Prostate gland (tissue), 2 donors: Measurements from ENCODE around the gene ZNF609. TPM values are rescaled to one million over a fixed set of nuclear protein-coding genes. Genes with fewer than 3 reads are reported as not detected.

ENCODE experiments used
- DNase-seq: peaks from one replicate; pipeline ENCODE4 v3.0.0-alpha.2; 2019; ENCODE audit warnings: low spot score
- H3K27ac ChIP-seq, 2 donors: fragments of 200-600 bp; sonication (generic); 2 replicates each; pipeline ENCODE4 v1.5.1; 2017 to 2019
- H3K27me3 ChIP-seq: fragments of 200-600 bp; sonication (generic); replicated peaks from 2 replicates; pipeline ENCODE4 v1.5.1; 2019; ENCODE audit not compliant: insufficient read depth
- H3K36me3 ChIP-seq, 2 donors: fragments of 200-600 bp; sonication (generic); 1 replicate in 1 of 2; 2 replicates in 1 of 2; pipeline versions ENCODE4 v1.5.1 to v1.8.1; 2017 to 2019
- H3K4me1 ChIP-seq: fragments of 200-600 bp; sonication (generic); replicated peaks from 2 replicates; pipeline ENCODE4 v1.5.1; 2019
- H3K4me3 ChIP-seq, 2 donors: fragments of 200-600 bp; sonication (generic); 2 replicates each; pipeline ENCODE4 v1.5.1; 2017 to 2019
- H3K9me3 ChIP-seq: fragments of 200-600 bp; sonication (generic); 2 replicates; pipeline ENCODE4 v1.5.1; 2017
- POLR2A ChIP-seq: fragments of 450-650 bp; IDR thresholded peaks from one replicate; pipeline ENCODE4 v1.6.1; 2016; ENCODE audit warnings: antibody characterized with exemption, mild to moderate bottlenecking
- POLR2AphosphoS5 ChIP-seq: sonication (generic); formaldehyde crosslinking; IDR thresholded peaks from one replicate; pipeline ENCODE4 v1.6.1; 2017; ENCODE audit warnings: antibody characterized with exemption
- WGBS: methylation state at CpG from one replicate; pipeline ENCODE4 v1.1.5; 2018; 5-methylcytosine and 5-hydroxymethylcytosine counted together
- intact Hi-C: fragments of 100-400 bp; cut with DNase I; formaldehyde crosslinking; loops from one replicate; pipeline ENCODE4 v1.14.2; 2022
- total RNA-seq, 2 donors: library from RNA; depleted of rRNA; stranded (reverse); fragments of >200 nt; gene quantifications; one replicate each; pipeline ENCODE4 v1.1.0, GENCODE V29; 2016
- TF ChIP-seq, protein P1 (sequence below), 4 experiments: fragments of 200-600 bp in 2 of 4; fragments of 450-650 bp in 2 of 4; sonication (generic) in 2 of 4; IDR thresholded peaks; 1 replicate in 3 of 4; 2 replicates in 1 of 4; pipeline ENCODE4 v1.5.1; 2016 to 2019; ENCODE audit warnings: antibody characterized with exemption in 4 of 4, mild to moderate bottlenecking in 2 of 4, moderate library complexity in 2 of 4

The ZNF609 gene
- total RNA-seq, 2 donors from 2014 or later = 29.1 to 45.7 TPM

DNA sequence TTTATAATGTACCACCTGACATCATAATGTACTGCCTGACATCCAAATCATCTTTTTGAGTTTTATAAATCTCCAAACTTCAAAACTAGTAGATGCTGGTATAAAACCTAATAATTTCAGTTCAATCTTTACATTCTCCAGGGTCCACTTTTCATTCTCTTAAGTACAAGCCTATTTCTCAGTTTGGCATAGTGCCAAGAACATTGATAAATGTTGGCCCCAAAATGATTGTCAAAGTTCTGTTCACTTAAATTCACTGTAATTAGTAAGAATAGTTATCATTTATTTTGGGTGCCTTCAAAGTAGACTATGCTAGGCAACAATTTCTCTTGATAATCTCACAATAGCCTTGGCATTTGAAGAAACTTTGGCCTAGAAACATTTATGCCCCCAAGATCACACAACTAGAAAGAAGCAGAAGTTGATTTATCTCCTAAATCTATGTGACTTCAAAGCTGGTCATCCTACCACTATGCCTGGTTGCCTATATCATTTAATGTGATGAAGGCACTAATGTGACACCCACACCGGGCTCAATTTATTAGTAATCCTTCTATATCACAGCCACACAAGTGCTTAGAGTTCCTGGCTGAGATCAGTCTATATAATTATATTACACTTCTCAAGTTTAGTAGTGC is 101.7 kb downstream of the ZNF609 start:
- intact Hi-C loops = no loop called here
- no peak for DNase-seq
- TF ChIP-seq, protein P1, sequence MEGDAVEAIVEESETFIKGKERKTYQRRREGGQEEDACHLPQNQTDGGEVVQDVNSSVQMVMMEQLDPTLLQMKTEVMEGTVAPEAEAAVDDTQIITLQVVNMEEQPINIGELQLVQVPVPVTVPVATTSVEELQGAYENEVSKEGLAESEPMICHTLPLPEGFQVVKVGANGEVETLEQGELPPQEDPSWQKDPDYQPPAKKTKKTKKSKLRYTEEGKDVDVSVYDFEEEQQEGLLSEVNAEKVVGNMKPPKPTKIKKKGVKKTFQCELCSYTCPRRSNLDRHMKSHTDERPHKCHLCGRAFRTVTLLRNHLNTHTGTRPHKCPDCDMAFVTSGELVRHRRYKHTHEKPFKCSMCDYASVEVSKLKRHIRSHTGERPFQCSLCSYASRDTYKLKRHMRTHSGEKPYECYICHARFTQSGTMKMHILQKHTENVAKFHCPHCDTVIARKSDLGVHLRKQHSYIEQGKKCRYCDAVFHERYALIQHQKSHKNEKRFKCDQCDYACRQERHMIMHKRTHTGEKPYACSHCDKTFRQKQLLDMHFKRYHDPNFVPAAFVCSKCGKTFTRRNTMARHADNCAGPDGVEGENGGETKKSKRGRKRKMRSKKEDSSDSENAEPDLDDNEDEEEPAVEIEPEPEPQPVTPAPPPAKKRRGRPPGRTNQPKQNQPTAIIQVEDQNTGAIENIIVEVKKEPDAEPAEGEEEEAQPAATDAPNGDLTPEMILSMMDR (IDR thresholded peaks at IDR 0.05) = no peak
- TF ChIP-seq POLR2A (no peak), POLR2AphosphoS5 (no peak)
- no peaks in the 10 kb centered on the region for H3K4me1 ChIP-seq
- H3K27ac ChIP-seq = no peak overlapping the region
- no peaks in the 10 kb centered on the region for H3K27me3 ChIP-seq
- WGBS = 96% methylated on average over 1 of the region's 1 CpG
- no peaks in the 10 kb centered on the region for H3K9me3 ChIP-seq
- H3K4me3 ChIP-seq = no peak overlapping the region
- H3K36me3 ChIP-seq = no peaks in the 10 kb centered on the region

DNA sequence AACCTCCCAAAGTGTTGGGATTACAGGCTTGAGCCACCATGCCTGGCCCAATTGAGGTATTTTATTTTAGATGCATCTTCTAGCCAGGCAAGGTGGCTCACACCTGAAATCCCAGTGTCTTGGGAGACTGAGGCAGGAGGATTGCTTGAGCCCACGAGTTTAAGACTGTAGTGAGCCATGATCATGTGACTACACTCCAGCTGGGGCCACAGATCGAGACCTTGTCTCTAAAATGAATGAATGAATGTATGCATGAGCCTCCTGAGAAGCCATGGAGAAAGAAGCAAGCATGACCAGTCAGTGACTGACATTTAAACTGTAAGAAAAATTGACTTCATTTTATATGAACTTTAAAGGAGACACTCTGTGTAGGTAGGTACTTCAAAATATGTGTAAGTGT is 105.7 kb downstream of the ZNF609 start:
- Histone ChIP-seq H3K4me3 (no peak overlapping the region), H3K9me3 (no peaks in the 10 kb centered on the region), H3K36me3 (no peaks in the 10 kb centered on the region), H3K27ac (no peak overlapping the region), H3K4me1 (peaks cover 6% of the 10 kb centered on the region), H3K27me3 (no peaks in the 10 kb centered on the region)
- WGBS = 88% methylated on average over 2 of the region's 2 CpGs
- no peak for DNase-seq
- TF ChIP-seq, protein P1 (IDR thresholded peaks at IDR 0.05) = no peak
- TF ChIP-seq POLR2AphosphoS5 = no peak
- TF ChIP-seq POLR2A = no peak
- intact Hi-C loops = no loop called here

DNA sequence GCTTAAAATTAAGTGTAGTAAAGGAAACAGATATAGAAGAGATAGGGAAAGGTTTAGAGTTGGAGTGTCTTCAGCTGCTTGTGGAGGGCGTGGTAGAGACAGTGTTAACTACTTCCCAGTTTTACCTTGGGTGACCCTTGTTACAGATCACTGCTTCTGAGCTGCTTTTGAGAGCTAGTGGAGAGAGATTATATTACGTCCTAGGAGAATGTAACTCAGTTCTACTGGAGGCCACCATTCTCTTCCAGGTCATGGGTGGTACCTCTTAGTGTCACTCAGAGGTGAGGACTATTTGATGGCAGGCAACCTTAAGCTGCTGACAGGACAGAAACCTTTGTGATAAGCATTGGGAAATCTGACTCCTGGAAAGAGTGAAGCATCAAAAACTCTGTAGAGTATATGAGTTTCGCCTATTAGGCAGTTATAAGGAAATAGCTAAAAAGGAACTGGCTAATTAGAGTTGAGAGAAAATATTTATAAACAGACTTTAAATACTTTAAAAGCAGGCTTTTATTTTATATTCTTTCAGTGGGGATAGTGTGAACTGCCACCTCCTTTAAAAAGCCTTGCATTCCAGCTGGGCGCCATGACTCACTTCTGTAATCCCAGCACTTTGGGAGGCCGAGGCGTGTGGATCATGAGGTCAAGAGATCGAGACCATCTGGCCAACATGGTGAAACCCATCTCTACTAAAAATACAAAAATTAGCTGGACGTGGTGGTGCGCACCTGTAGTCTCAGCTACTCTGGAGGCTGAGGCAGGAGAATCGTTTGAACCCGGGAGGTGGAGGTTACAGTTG is 106.5 kb downstream of the ZNF609 start:
- Histone ChIP-seq H3K27ac (no peak overlapping the region), H3K36me3 (no peaks in the 10 kb centered on the region), H3K4me1 (peaks cover 6% of the 10 kb centered on the region), H3K9me3 (no peaks in the 10 kb centered on the region), H3K4me3 (no peak overlapping the region), H3K27me3 (no peaks in the 10 kb centered on the region)
- no peak for DNase-seq
- intact Hi-C loops = no loop called here
- WGBS = 92% methylated on average over 11 of the region's 11 CpGs
- TF ChIP-seq POLR2AphosphoS5 (no peak), POLR2A (no peak)
- TF ChIP-seq, protein P1 (IDR thresholded peaks at IDR 0.05) = no peak

DNA sequence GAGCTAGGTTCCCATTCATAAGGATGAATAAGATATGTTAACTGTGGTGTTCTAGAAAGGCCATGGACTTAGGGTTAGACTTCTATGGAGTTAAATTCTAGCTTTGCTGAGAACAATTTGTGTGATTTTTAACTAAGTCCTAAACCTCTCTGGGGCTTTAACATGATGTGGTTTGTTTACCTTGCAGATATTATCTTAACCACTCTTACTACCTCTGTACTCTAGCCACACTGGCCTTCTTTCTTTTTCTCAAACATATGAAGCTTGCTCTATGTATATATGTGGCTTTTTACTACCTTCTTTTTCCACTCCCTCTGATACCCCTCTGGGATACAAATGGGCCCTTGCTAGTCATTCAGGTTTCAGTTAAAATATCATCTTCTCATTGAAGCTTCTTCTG is 108.4 kb downstream of the ZNF609 start:
- H3K4me3 ChIP-seq = no peak overlapping the region
- TF ChIP-seq POLR2A (no peak), POLR2AphosphoS5 (no peak)
- TF ChIP-seq, protein P1 (IDR thresholded peaks at IDR 0.05) = no peak
- no peaks in the 10 kb centered on the region for H3K9me3 ChIP-seq
- intact Hi-C loops = no loop called here
- H3K27ac ChIP-seq = no peak overlapping the region
- DNase-seq = no peak
- no peaks in the 10 kb centered on the region for H3K27me3 ChIP-seq
- H3K36me3 ChIP-seq = no peaks in the 10 kb centered on the region
- peaks cover 6% of the 10 kb centered on the region for H3K4me1 ChIP-seq

DNA sequence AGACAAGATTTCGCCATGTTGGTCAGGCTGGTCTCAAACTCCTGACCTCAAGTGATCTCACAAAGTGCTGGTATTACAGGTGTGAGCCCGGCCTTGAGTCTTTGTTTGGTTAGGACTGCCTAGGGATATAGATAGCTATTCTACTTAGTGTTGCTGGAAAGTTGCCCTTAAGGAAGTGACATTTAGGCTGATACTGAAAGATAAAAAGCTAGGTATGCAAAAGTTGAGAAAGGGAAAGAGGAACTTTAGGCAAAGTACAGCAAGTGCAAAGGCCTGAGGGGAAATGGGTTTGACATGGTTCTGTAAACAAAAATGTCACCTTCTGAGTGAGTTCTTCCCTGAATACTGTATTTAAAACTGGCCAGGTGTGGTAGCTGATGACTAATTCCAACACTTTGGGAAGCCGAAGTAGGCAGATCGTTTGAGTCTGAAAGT is 111.5 kb downstream of the ZNF609 start:
- Histone ChIP-seq H3K36me3 (no peaks in the 10 kb centered on the region), H3K4me1 (peaks cover 6% of the 10 kb centered on the region), H3K9me3 (no peaks in the 10 kb centered on the region), H3K27me3 (no peaks in the 10 kb centered on the region), H3K27ac (no peak overlapping the region), H3K4me3 (no peak overlapping the region)
- TF ChIP-seq POLR2AphosphoS5 (no peak), POLR2A (no peak)
- TF ChIP-seq, protein P1 (IDR thresholded peaks at IDR 0.05) = no peak
- no peak for DNase-seq
- WGBS = 54% methylated on average over 4 of the region's 4 CpGs
- intact Hi-C loops = no loop called here
